Right kidney (tissue), 9 donors: ENCODE results near the gene PNISR.
"Not testable (repeated sequence)": the region's sequence is repeated elsewhere in the genome, so short reads cannot be mapped to it uniquely, and the experiment has no call there.

Experiments used
- DNase-seq: peaks from one replicate; pipeline ENCODE4 v3.0.0-alpha.2; 2016
- long read RNA-seq, 8 donors: transcript quantifications; one replicate each; lab custom pipeline, GENCODE V29; 2026

Gene PNISR
- long read RNA-seq, donor 1, full-length matches to known transcripts: 72 of 186 reads
- long read RNA-seq, donor 1, partial matches to known transcripts: 96 of 186 reads
- long read RNA-seq, donor 1, other reads (novel, unspliced or antisense): 18 of 186 reads
- long read RNA-seq, donor 2, full-length matches to known transcripts: 14 of 40 reads
- long read RNA-seq, donor 2, partial matches to known transcripts: 26 of 40 reads
- long read RNA-seq, donor 2, other reads (novel, unspliced or antisense): 0 of 40 reads
- long read RNA-seq, donor 3, full-length matches to known transcripts: 25 of 51 reads
- long read RNA-seq, donor 3, partial matches to known transcripts: 26 of 51 reads
- long read RNA-seq, donor 3, other reads (novel, unspliced or antisense): 0 of 51 reads
- long read RNA-seq, donor 4, full-length matches to known transcripts: 69 of 140 reads
- long read RNA-seq, donor 4, partial matches to known transcripts: 66 of 140 reads
- long read RNA-seq, donor 4, other reads (novel, unspliced or antisense): 5 of 140 reads
- long read RNA-seq, donor 5, full-length matches to known transcripts: 44 of 83 reads
- long read RNA-seq, donor 5, partial matches to known transcripts: 39 of 83 reads
- long read RNA-seq, donor 5, other reads (novel, unspliced or antisense): 0 of 83 reads
- long read RNA-seq, donor 6, full-length matches to known transcripts: 33 of 43 reads
- long read RNA-seq, donor 6, partial matches to known transcripts: 10 of 43 reads
- long read RNA-seq, donor 6, other reads (novel, unspliced or antisense): 0 of 43 reads
- long read RNA-seq, donor 7, full-length matches to known transcripts: 51 of 186 reads
- long read RNA-seq, donor 7, partial matches to known transcripts: 130 of 186 reads
- long read RNA-seq, donor 7, other reads (novel, unspliced or antisense): 5 of 186 reads
- long read RNA-seq, donor 8, full-length matches to known transcripts: 52 of 94 reads
- long read RNA-seq, donor 8, partial matches to known transcripts: 42 of 94 reads
- long read RNA-seq, donor 8, other reads (novel, unspliced or antisense): 0 of 94 reads

DNA sequence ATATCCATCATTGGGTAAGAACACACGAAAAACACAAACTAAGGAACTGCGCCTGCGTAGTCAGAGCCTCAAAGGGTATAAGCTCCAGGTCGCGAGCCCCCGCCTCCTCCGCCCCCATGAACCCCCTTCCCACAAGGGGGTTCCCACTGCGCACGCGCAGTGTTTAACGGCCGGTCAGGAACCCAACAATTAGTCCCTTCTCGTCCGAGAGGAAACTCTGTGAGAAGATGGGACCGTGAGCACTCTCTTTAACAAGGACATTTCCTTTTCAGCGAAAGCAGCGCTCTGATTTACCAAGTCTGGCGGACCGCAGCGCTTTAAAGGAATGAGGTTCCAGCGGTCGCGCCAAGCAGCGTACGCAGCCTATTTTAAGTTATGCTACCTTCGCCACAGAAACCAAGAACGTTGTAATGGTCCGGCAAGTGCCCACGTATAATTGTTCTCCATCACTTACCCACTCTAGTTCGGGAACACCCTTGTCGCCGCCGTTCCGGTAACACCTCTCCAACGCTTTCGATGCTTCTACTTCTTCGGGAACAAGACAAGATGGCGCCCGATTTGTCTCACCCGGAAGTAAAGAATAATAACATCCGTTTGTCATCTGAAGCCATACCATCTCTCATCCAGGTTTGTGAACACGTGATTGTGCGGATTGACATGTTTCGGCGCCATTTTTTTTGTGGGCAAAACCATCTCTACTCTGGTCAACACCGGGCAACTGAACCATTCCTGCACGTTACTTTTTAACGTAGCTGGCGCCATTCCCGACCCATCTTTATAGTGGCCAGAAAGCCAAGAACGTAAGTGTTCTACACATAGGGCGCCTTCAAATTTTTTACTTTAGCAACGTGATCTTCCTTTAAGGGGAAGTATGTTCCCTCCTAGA lies at the start of gene PNISR:
Gene PNISR, minus strand, starts transcription at position 548 of the 886 bp plus-strand sequence. CDS start 10,649 bp downstream, outside the sequence.
- peak; percentile 97 for DNase-seq

- no peak for DNase-seq
Measured at GRCh38 chr6:99473730-99474129, 48.6 kb upstream of the PNISR start.

DNA sequence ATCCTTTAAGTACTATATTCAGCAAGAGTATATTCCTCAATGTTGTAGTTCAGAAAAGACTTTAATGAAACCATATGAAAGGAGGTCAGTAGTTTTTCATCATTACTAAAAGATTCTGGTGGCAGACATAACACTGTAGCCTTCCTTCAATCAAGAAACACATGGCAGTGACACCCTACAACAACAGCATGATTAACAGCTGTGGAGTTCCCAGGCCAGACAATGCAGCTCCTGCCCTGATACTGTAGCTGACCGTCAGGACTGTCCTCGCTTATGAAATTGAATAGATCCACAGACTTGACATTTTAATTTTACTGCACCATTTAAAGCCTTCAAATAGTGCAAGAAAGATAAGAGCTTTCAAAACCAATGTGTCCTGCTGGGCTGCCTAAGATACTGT lies 46.5 kb upstream of the PNISR start:
- DNase-seq: no peak

- peak; percentile 4 for DNase-seq
Measured at GRCh38 chr6:99467509-99468106, 42.5 kb upstream of the PNISR start.

GRCh38 chr6:99459133-99459532 lies 34.0 kb upstream of the PNISR start:
- DNase-seq: not testable (repeated sequence)

- no peak for DNase-seq
Measured at GRCh38 chr6:99458319-99458718, 33.2 kb upstream of the PNISR start.

DNA sequence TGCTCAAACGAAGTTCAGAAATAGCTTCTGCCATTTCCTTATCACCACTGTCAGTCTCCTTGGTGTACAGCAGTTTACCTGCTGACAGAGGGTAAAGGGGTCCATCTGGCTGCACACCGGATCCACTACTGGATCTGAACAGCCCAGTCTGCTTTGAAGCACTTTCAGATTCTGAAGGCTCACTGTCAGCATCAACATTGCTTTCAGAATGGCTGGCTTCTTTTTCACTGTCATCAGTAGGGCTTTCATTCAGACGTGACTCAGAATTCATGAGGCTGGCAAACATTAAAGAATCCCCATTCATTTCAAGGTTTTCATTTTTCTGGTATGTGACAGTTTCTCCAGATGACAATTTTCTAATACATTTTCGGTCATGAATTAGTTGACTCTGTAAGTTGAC lies 21.0 kb upstream of the PNISR start:
- DNase-seq: no peak

DNA sequence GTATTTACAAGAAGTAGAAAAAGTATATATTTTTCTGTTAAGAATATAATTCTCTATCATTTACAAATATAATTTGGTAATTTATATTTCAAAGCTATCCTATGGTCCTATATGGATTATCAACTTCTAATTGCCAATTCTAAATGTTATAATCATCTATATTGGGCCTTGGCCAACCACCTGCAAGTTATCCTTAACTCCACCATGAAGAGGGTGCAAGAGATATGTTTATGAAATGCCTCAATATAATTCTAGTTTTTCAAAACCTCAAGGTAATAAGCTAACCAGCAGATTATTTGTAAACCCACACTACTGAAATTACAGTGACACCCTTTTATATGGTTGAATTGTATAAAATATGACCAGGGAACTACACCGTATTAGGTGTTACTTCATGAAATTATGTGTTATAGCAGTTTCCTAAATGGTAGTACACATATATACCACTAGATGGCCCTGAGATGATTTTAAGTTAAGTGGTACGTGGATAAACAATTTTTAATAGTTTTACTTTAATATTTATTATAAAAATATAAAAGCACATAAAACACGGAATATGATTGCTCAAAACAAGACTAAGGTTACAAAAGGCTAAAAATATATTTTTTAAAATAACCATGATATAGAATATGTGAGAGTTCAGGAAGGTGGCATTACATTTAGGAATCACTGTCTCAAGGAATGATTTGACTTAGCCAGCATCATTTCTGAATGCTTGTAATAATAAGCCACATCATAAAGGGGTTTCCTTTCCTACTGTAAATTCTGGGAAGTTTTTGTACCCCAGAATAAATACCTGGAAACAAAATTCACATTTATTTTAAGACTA lies 9.8 kb upstream of the PNISR start:
- no peak for DNase-seq

GRCh38 chr6:99432877-99433276 lies 7.8 kb upstream of the PNISR start:
- DNase-seq: no peak

DNA sequence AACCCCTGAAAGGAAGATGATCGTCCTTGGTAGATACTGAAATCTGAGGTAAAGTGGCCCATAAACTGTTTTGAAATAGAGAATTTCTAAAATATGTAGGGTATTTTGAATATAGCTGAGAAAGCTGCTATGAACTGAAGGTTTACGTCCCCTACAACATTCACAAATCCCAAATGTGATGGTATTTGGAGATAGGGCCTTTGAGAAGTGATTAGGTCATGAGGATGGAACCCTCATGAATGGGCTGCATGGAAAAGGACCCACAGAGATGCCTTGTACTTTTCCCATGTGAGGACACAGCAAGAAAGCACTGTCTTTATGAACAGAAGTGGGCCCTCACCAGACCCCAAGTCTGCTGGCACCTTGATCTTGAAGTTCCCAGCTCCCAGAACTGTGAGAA lies 6.8 kb upstream of the PNISR start:
- no peak for DNase-seq

DNA sequence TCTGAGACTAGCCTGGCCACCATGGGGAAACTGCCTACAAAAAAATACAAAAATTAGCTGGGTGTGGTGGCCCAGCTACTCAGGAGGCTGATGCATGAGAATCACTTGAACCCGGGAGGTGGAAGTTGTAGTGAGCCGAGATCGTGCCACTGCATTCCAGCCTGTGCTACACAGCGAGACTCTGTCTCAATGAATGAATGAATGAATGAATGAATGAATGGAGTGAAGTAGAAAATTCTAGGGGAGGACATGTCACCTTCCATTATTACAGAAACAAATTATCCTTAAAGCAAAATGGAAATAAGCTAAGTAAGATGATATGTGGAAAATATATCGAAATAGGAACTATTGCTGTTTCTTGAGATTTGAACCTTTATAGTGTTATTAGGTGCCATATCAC lies 2.9 kb upstream of the PNISR start:
- no peak for DNase-seq

DNA sequence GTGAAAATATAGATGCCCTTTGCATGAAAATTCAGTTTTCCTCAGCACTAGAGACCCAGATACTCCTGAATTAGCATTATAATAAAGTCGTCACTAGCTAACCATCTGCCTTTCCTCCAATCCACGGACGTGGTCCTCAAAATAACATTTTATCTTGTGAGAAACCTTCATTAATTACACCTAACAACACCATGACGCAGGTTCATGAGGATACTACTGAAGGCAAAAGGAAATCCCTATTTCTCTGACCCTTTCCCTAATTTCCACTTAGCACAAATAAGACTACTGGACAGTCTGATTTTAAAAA lies 1.3 kb upstream of the PNISR start:
- peak; percentile 11 for DNase-seq

GRCh38 chr6:99425647-99426450 lies 741 bp upstream of the PNISR start:
- DNase-seq: peak; percentile 95

DNA sequence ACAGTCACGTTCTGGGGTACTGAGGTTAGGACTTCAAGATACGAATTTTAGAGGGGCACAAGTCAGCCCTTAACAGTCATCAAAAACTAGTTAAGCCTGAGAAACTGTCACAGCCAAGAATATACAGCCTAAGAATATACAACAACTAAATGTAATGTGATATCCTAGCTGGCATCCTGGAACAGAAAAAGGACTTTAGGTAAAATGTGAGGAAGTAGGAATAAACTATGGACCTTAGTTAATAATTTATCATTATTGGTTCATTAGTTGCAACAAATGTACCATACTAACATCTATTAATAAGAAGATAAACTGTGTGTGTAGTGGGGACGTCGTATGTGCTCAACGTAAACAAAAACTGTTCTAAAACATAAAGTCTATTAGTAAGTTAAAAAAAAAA lies 1.1 kb downstream of the PNISR start:
- DNase-seq: no peak

DNA sequence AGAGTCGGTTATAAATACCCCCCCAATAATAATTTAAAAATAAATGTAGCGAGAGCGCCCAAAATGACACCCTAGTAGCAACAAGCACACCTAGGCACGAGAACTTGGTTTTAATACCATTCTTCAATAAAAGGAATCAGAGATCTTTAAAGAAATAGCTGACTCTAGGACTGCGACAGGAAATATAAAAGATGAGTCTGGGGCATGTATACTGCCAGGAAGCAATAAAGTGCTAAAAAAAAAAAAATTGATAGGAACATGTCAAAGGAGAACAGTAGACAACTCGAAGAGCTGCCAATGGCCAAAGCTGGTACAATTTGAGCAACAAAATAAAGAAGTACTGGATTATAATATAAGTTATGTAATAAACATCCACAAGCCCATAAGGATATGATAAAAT lies 2.2 kb downstream of the PNISR start:
- DNase-seq: no peak

- no peak for DNase-seq
Measured at GRCh38 chr6:99416892-99417767, 8.0 kb downstream of the PNISR start.

DNA sequence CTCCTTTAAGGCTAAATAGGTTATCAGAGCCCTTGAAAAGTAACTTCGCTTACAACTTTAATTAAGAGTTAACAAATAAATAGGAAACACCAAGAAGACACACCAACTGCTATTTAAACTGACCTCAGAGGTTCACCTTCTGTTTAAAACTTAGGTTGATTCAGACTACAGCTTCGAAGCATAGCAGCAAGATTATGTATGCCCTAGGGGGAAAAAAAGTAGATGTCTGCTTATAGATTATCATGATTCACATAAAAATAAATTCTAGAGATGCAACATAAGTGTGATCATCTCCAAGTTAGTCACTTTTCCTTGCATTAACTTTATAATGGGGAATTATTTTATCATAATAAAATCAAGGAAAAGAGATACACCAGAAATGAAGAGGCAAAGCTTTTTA lies 8.9 kb downstream of the PNISR start:
- DNase-seq: no peak

DNA sequence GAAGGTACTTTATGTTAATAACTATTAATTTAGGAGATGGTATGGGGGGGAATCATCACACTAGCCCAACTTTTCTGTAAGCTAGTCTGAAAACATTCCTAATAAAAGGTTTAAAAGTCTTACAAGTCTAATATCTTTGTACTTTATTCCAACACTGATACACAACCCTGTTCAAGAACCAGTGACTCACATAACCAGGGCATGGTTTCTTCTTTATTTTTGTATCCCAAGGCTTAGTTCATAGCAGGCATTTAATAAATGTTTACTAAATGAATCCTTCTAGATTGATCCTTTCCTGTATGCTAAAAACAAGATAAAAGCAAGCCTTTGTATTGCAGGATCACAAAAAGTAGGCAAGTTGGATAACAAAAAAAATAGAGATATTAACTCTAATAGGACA lies 9.7 kb downstream of the PNISR start:
- no peak for DNase-seq

- no peak for DNase-seq
Measured at GRCh38 chr6:99412065-99412464, 13.0 kb downstream of the PNISR start.
